Measurements from ENCODE around the gene ABTB1.

DNA sequence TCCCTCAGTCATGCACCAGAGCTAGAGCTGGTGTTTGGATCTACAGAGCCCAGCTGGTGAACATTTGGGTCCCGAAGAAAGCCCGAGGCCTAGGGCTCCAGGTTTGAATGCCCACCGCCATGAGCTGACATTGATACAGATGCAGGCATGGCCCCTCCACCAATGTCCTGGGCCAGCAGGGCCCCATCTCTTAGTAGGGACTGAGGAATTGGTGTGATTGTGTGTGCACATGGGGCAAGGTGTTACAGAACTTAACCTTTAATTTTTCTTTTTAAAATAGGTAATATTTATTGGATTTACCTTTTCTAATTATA lies 32.8 kb upstream of the ABTB1 start:
- TF ChIP-seq EP300 (IDR thresholded peaks at IDR 0.05) (no peak), POLR2AphosphoS5 (IDR thresholded peaks at IDR 0.05) (no peak), POLR2A (IDR thresholded peaks at IDR 0.05) (no peak)

Data from gastroesophageal sphincter (tissue), 2 donors.